Measurements from ENCODE around the gene CFAP251. TPM values are rescaled to one million over a fixed set of nuclear protein-coding genes. Genes with fewer than 3 reads are reported as not detected.

Gene CFAP251
- total and polyA plus RNA-seq, 10 of the 15 experiments (the other 5 are each of a cell fraction or from before 2014, with no cell fraction given), result 0.10 to 0.97 (median 0.64) TPM

DNA sequence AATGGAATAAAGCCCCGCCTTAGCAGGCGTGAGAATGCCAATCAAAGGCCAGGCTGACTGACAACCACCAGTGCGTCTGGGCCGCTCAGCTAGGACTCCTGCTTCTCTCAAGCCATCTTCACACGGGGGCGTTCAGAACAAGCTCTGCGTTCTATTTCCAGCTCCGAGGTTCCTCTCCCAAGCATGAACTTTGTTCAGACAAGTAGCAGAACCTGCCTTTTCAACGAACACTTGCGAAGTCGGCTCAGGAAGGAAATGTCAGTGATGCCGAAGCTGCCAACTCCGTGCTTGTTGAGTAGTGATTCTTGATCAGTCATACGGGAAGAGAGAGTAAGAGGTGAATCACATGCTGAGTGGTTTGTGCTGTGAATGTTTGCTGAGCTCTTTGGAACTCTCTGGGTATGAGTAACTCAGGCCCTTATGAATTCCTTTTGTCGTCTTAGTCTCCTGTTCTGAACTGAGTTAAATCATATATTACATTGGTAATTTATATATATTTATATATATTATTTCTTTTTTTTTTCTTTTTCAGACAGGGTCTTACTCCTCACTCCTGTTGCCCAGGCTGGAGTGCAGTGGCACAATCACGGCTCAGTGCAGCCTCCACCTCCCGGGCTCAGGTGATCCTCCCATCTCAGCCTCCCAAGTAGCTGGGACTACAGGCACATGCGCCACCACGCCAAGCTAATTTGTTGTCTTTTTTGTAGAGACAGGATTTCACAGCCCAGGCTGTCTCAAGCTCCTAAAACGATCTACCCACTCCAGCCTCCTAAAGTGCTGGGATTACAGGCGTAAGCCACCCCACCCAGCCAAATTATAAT, 73.9 kb downstream of the CFAP251 start (continued):
- peak; percentile 90 for TF ChIP-seq PKNOX1 (IDR thresholded peaks at IDR 0.05)
- TF ChIP-seq STAT3 (IDR thresholded peaks at IDR 0.05; ENCODE audit: low read depth, low read length), result peak; percentile 83; the same call in 1 of the 2 replicates
- TF ChIP-seq NFXL1 (IDR thresholded peaks at IDR 0.05; ENCODE audit: borderline replicate concordance), result no peak
- no peak for TF ChIP-seq SIN3A (IDR thresholded peaks at IDR 0.05; ENCODE audit: low read depth, low read length)
- TF ChIP-seq, protein P1, sequence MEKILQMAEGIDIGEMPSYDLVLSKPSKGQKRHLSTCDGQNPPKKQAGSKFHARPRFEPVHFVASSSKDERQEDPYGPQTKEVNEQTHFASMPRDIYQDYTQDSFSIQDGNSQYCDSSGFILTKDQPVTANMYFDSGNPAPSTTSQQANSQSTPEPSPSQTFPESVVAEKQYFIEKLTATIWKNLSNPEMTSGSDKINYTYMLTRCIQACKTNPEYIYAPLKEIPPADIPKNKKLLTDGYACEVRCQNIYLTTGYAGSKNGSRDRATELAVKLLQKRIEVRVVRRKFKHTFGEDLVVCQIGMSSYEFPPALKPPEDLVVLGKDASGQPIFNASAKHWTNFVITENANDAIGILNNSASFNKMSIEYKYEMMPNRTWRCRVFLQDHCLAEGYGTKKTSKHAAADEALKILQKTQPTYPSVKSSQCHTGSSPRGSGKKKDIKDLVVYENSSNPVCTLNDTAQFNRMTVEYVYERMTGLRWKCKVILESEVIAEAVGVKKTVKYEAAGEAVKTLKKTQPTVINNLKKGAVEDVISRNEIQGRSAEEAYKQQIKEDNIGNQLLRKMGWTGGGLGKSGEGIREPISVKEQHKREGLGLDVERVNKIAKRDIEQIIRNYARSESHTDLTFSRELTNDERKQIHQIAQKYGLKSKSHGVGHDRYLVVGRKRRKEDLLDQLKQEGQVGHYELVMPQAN (conservative IDR thresholded peaks at IDR 0.05), result no peak
- TF ChIP-seq, protein P2, sequence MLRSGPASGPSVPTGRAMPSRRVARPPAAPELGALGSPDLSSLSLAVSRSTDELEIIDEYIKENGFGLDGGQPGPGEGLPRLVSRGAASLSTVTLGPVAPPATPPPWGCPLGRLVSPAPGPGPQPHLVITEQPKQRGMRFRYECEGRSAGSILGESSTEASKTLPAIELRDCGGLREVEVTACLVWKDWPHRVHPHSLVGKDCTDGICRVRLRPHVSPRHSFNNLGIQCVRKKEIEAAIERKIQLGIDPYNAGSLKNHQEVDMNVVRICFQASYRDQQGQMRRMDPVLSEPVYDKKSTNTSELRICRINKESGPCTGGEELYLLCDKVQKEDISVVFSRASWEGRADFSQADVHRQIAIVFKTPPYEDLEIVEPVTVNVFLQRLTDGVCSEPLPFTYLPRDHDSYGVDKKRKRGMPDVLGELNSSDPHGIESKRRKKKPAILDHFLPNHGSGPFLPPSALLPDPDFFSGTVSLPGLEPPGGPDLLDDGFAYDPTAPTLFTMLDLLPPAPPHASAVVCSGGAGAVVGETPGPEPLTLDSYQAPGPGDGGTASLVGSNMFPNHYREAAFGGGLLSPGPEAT (IDR thresholded peaks at IDR 0.05; ENCODE audit: low read depth), result peak; percentile 72
- TF ChIP-seq CHD1 (IDR thresholded peaks at IDR 0.05; ENCODE audit: low read depth, low read length), result no peak
- TF ChIP-seq MXI1 (IDR thresholded peaks at IDR 0.05; ENCODE audit: low read depth, low read length), result peak; percentile 83
- no peak for TF ChIP-seq ZBTB40 (IDR thresholded peaks at IDR 0.05; ENCODE audit: borderline replicate concordance)
- no peak for TF ChIP-seq SUZ12 (IDR thresholded peaks at IDR 0.05; ENCODE audit: unreplicated experiment)
- TF ChIP-seq, protein P3, sequence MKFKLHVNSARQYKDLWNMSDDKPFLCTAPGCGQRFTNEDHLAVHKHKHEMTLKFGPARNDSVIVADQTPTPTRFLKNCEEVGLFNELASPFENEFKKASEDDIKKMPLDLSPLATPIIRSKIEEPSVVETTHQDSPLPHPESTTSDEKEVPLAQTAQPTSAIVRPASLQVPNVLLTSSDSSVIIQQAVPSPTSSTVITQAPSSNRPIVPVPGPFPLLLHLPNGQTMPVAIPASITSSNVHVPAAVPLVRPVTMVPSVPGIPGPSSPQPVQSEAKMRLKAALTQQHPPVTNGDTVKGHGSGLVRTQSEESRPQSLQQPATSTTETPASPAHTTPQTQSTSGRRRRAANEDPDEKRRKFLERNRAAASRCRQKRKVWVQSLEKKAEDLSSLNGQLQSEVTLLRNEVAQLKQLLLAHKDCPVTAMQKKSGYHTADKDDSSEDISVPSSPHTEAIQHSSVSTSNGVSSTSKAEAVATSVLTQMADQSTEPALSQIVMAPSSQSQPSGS (IDR thresholded peaks at IDR 0.05; ENCODE audit: low read length), result peak; percentile 90
- TF ChIP-seq DPF2 (IDR thresholded peaks at IDR 0.05), result no peak; the same call in none of the 2 replicates
- no peak for TF ChIP-seq ZNF384 (IDR thresholded peaks at IDR 0.05; ENCODE audit: borderline replicate concordance, low read depth, low read length)
- no peak for TF ChIP-seq BRCA1 (IDR thresholded peaks at IDR 0.05; ENCODE audit: low read depth, low read length)
- TF ChIP-seq BCL3 (IDR thresholded peaks at IDR 0.05; ENCODE audit: borderline replicate concordance, insufficient read depth, low read depth, low read length, poor library complexity, severe bottlenecking), result peak; percentile 67
- no peak; the same call in 1 of the 2 replicates for TF ChIP-seq RCOR1 (conservative IDR thresholded peaks at IDR 0.05; ENCODE audit: low read depth, low read length)
- TF ChIP-seq SMARCA5 (IDR thresholded peaks at IDR 0.05), result 0 out of 2 replicates have a peak, but pooled peaks have one; percentile 59

Data from GM12878 (cell line).